CD4-positive, alpha-beta memory T cell (primary cell): ENCODE data around the gene IGFL1. TPM values are rescaled to one million over a fixed set of nuclear protein-coding genes. Genes with fewer than 3 reads are reported as not detected.
"Not testable (repeated sequence)": the region's sequence is repeated elsewhere in the genome, so short reads cannot be mapped to it uniquely, and the experiment has no call there.

Experiments used
- CTCF ChIA-PET: fragments of 350-600 bp; sonication (Branson Sonifier 250); formaldehyde crosslinking; loops from one replicate; lab custom pipeline; 2021; ENCODE audit warnings: inconsistent platforms; ENCODE audit not compliant: partially characterized antibody; lab: Charles Lee
- POLR2A ChIA-PET: fragments of 350-600 bp; sonication (Branson Sonifier 250); formaldehyde crosslinking; loops from one replicate; lab custom pipeline; 2021; ENCODE audit not compliant: partially characterized antibody; lab: Charles Lee
- DNase-seq, 5 donors: peaks; one replicate each; pipeline versions ENCODE4 v3.0.0 to v3.0.0-alpha.2; 2020 to 2022; ENCODE audit warnings: mixed read lengths in 1 of 5
- H3K27ac ChIP-seq: one replicate; pipeline ENCODE4 v1.7.0; 2013; ENCODE audit warnings: low read depth, low read length
- H3K27me3 ChIP-seq: 2 replicates; pipeline ENCODE4 v1.7.0; 2013; ENCODE audit warnings: mild to moderate bottlenecking, low read length, moderate library complexity; ENCODE audit not compliant: insufficient read depth
- H3K36me3 ChIP-seq: 2 replicates; pipeline ENCODE4 v1.7.0; 2013; ENCODE audit warnings: mild to moderate bottlenecking, low read length, moderate library complexity; ENCODE audit not compliant: insufficient read depth
- H3K4me1 ChIP-seq: 2 replicates; pipeline ENCODE4 v1.7.0; 2013; ENCODE audit warnings: mild to moderate bottlenecking, low read length, moderate library complexity; ENCODE audit not compliant: insufficient read depth
- H3K4me3 ChIP-seq, 2 donors: one replicate each; pipeline ENCODE4 v1.7.0; 2013; ENCODE audit warnings: low read length in 2 of 2, mild to moderate bottlenecking in 1 of 2
- H3K9me3 ChIP-seq, 2 donors: one replicate each; pipeline ENCODE4 v1.7.0; 2013; ENCODE audit warnings: low read length in 2 of 2, control low read depth in 1 of 2; ENCODE audit not compliant: control insufficient read depth in 1 of 2
- H3K27ac Mint-ChIP-seq, 7 donors: one replicate each; pipeline ENCODE4 v1.8.0; 2020 to 2021; ENCODE audit warnings: mixed read lengths in 7 of 7, mild to moderate bottlenecking in 6 of 7, inconsistent platforms in 3 of 7, moderate library complexity in 3 of 7
- H3K27me3 Mint-ChIP-seq, 2 donors: one replicate each; pipeline ENCODE4 v1.8.0; 2020 to 2021; ENCODE audit warnings: mixed read lengths in 2 of 2
- H3K36me3 Mint-ChIP-seq, 2 donors: one replicate each; pipeline ENCODE4 v1.8.0; 2020 to 2021; ENCODE audit warnings: mixed read lengths in 2 of 2, inconsistent platforms in 1 of 2, mild to moderate bottlenecking in 1 of 2
- H3K4me1 Mint-ChIP-seq, 4 donors: one replicate each; pipeline ENCODE4 v1.8.0; 2020 to 2021; ENCODE audit warnings: mixed read lengths in 4 of 4, mild to moderate bottlenecking in 1 of 4
- H3K4me3 Mint-ChIP-seq, 8 donors: one replicate each; pipeline ENCODE4 v1.8.0; 2020 to 2021; ENCODE audit warnings: mixed read lengths in 8 of 8, mild to moderate bottlenecking in 7 of 8, moderate library complexity in 6 of 8, inconsistent platforms in 3 of 8
- H3K9me3 Mint-ChIP-seq, 8 donors: one replicate each; pipeline ENCODE4 v1.8.0; 2020 to 2021; ENCODE audit warnings: mixed read lengths in 8 of 8, mild to moderate bottlenecking in 5 of 8, inconsistent platforms in 3 of 8, moderate library complexity in 1 of 8
- intact Hi-C: fragments of 100-400 bp; cut with micrococcal nuclease; formaldehyde crosslinking; loops from one replicate; pipeline ENCODE4 v1.15.1; 2023
- polyA plus RNA-seq, 2 donors: library from polyadenylated mRNA; unstranded; fragments of 300-500 nt; fragmentation: Illumina TruSeq; gene quantifications; one replicate each; pipeline ENCODE4 v1.2.3, GENCODE V29; 2021
- total RNA-seq, 2 experiments: library from RNA; stranded (reverse); gene quantifications; one replicate each; pipeline ENCODE4 v1.2.3, GENCODE V29; 2021

Gene IGFL1
- total and polyA plus RNA-seq, 4 experiments from 2014 or later, result not detected

DNA sequence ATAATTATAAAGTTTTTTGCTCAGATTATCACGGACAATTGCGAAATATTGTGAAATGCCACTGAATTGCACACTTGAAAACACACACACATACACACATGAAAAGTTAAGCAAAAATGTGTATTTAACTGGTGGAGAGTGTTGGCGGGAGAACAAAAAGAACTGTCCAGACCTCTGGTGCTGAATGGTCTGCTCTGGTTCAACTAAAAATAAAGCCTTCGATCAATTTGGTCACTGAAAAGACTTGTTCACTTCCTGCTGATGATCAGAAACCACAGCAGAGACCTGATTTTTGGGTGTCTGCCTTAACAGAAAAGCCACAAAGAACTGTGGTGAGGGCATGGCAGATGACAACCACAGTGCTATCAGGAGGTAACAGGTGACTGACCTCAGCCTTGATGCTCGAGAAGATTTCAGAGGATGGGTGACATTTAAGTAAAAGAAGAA, 4.0 kb upstream of the IGFL1 start:
- POLR2A ChIA-PET, result no interaction called here
- CTCF ChIA-PET, result no interaction called here
- Mint-ChIP-seq H3K27ac (no peak overlapping the region), H3K36me3 (no peaks in the 10 kb centered on the region), H3K9me3 (no peaks in the 10 kb centered on the region), H3K27me3 (peaks cover 20 to 35% of the 10 kb centered on the region in 2 donors), H3K4me3 (no peak overlapping the region), H3K4me1 (peaks cover 5 to 9% (median 7%) of the 10 kb centered on the region in 4 donors)
- intact Hi-C loops, result no loop called here
- Histone ChIP-seq H3K27ac (no peak overlapping the region), H3K27me3 (no peaks in the 10 kb centered on the region), H3K4me3 (no peak overlapping the region), H3K4me1 (peaks cover 10% of the 10 kb centered on the region), H3K9me3 (no peaks in the 10 kb centered on the region), H3K36me3 (no peaks in the 10 kb centered on the region)
- peak in 3 of 5 donors; percentile 2 to 15 (median 2) for DNase-seq

DNA sequence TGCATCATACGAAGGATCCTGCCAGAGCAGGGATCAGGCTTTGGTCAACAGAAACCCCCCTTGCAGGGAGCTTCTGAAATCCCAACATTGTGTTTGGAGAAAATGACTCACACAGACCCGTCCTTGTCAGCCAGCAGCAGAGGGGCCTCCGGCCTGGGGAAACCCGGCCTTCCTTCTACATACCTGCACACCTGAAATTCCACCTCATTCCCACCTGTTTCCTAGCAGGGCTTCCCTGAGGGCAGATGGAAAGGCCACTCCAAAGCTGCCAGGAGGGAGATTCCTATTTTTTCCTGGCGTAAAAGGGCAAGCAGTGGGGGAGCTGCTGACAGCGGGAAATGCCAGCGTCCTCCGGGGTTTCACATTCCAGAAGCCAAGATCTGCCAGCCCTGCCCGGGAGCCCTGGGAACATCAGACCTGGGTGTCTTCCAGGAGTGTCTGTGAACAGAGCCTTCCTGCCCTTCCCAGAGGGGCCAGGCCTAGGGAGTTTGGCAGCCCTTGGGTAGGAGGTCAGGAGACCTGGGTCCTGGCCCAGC, 3.0 kb upstream of the IGFL1 start:
- H3K4me1 ChIP-seq, result peaks cover 10% of the 10 kb centered on the region
- no peaks in the 10 kb centered on the region for H3K9me3 ChIP-seq
- H3K4me3 ChIP-seq, result no peak overlapping the region
- no peak overlapping the region for H3K27ac ChIP-seq
- ChIA-PET CTCF (no interaction called here), POLR2A (no interaction called here)
- no peak for DNase-seq
- H3K9me3 Mint-ChIP-seq, result no peaks in the 10 kb centered on the region
- no peaks in the 10 kb centered on the region for H3K36me3 Mint-ChIP-seq
- peaks cover 5 to 9% (median 7%) of the 10 kb centered on the region in 4 donors for H3K4me1 Mint-ChIP-seq
- intact Hi-C loops, result no loop called here
- no peak overlapping the region for H3K27ac Mint-ChIP-seq
- no peak overlapping the region for H3K4me3 Mint-ChIP-seq
- no peaks in the 10 kb centered on the region for H3K27me3 ChIP-seq
- no peaks in the 10 kb centered on the region for H3K36me3 ChIP-seq
- H3K27me3 Mint-ChIP-seq, result peaks cover 21 to 36% of the 10 kb centered on the region in 2 donors

- no peak for DNase-seq
- POLR2A ChIA-PET, result no interaction called here
- peaks cover 8 to 38% of the 10 kb centered on the region in 2 donors for H3K27me3 Mint-ChIP-seq
- peak overlapping the region in 1 of 7 donors; percentile 37 for H3K27ac Mint-ChIP-seq
- H3K4me3 Mint-ChIP-seq, result no peak overlapping the region
- no peaks in the 10 kb centered on the region for H3K4me1 Mint-ChIP-seq
- CTCF ChIA-PET, result no interaction called here
- no peaks in the 10 kb centered on the region for H3K9me3 ChIP-seq
- no peak overlapping the region for H3K4me3 ChIP-seq
- no peaks in the 10 kb centered on the region for H3K36me3 ChIP-seq
- no peaks in the 10 kb centered on the region for H3K27me3 ChIP-seq
- H3K4me1 ChIP-seq, result no peaks in the 10 kb centered on the region
- no peaks in the 10 kb centered on the region for H3K36me3 Mint-ChIP-seq
- no peaks in the 10 kb centered on the region for H3K9me3 Mint-ChIP-seq
- H3K27ac ChIP-seq, result no peak overlapping the region
- intact Hi-C loops, result no loop called here
Observed at GRCh38 chr19:46232029-46232428, 2.5 kb downstream of the IGFL1 start.

DNA sequence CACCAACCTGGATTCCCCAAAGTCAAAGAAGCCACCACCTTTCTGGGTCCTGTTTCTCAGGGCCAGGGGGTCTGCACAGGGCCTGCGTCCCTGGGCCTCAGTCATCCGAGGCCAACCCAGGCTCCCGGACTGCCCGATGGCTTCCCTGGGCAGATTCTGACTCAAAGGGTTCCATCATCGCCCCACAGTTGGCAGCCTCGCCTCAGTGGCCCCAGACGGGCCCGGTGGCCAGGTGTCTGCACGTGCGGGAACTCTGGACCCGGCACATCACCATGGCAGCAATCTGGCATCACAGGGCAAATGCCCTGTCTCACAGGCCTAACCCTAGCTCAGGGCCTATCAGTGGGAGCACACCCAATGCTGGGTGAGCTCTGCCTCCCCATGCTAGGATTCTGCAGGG, 2.9 kb downstream of the IGFL1 start:
- POLR2A ChIA-PET, result no interaction called here
- H3K27me3 Mint-ChIP-seq, result peaks cover 7 to 36% of the 10 kb centered on the region in 2 donors

GRCh38 chr19:46232938-46233621, 3.5 kb downstream of the IGFL1 start:
- H3K4me3 ChIP-seq, result no peak overlapping the region
- Mint-ChIP-seq H3K9me3 (no peaks in the 10 kb centered on the region), H3K27ac (no peak overlapping the region), H3K27me3 (peaks cover 7 to 36% of the 10 kb centered on the region in 2 donors), H3K4me1 (no peaks in the 10 kb centered on the region), H3K36me3 (no peaks in the 10 kb centered on the region), H3K4me3 (no peak overlapping the region)
- ChIA-PET CTCF (no interaction called here), POLR2A (no interaction called here)
- H3K27ac ChIP-seq, result no peak overlapping the region
- H3K4me1 ChIP-seq, result no peaks in the 10 kb centered on the region
- no peaks in the 10 kb centered on the region for H3K9me3 ChIP-seq
- no peaks in the 10 kb centered on the region for H3K27me3 ChIP-seq
- no peak for DNase-seq
- H3K36me3 ChIP-seq, result no peaks in the 10 kb centered on the region
- intact Hi-C loops, result no loop called here

More for the DNA sequence above, 2.9 kb downstream of the IGFL1 start:
- Mint-ChIP-seq H3K27ac (no peak overlapping the region), H3K4me3 (no peak overlapping the region), H3K4me1 (no peaks in the 10 kb centered on the region), H3K36me3 (no peaks in the 10 kb centered on the region), H3K9me3 (no peaks in the 10 kb centered on the region)
- Histone ChIP-seq H3K27ac (no peak overlapping the region), H3K36me3 (no peaks in the 10 kb centered on the region), H3K9me3 (no peaks in the 10 kb centered on the region), H3K4me3 (no peak overlapping the region), H3K4me1 (no peaks in the 10 kb centered on the region), H3K27me3 (no peaks in the 10 kb centered on the region)
- CTCF ChIA-PET, result no interaction called here
- intact Hi-C loops, result no loop called here
- no peak for DNase-seq

DNA sequence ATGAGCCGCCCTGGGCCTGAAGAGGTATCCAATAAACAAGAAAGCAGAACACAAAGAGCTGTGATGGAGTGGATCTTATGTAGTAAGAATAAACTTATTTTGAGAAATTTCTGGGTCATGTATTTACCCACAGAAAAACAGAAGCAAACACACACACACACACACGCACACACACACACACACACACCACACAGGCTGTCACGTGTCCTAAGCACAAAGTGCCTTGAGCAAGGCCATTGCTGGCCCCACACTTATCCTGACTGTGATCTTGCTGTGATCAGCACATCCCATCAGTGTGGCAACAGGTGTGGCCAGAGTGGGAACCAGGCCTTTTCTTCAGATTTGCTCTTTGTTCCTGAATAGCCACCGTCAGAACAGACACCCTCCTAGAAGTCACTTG, 4.3 kb downstream of the IGFL1 start:
- not testable (repeated sequence) for H3K36me3 Mint-ChIP-seq

GRCh38 chr19:46238141-46238540, 8.6 kb downstream of the IGFL1 start:
- H3K27ac Mint-ChIP-seq, DNase-seq, H3K4me1 Mint-ChIP-seq, H3K27ac ChIP-seq, POLR2A ChIA-PET, H3K4me3 Mint-ChIP-seq, intact Hi-C loops, H3K4me1 ChIP-seq, H3K27me3 ChIP-seq, H3K9me3 Mint-ChIP-seq, H3K36me3 Mint-ChIP-seq, H3K36me3 ChIP-seq, H3K9me3 ChIP-seq, H3K4me3 ChIP-seq: not testable (repeated sequence)
- H3K27me3 Mint-ChIP-seq, result peaks cover 27 to 40% of the 10 kb centered on the region in 2 donors
- CTCF ChIA-PET, result interaction anchor here (2.1 kb wide), 1 partner anchor 27 kb away, joined by 6 read pairs; no protein-coding TSS in a partner anchor

More for the DNA sequence above, 4.3 kb downstream of the IGFL1 start:
- intact Hi-C loops, H3K4me1 ChIP-seq, H3K4me3 ChIP-seq, H3K27me3 ChIP-seq, H3K9me3 ChIP-seq, CTCF ChIA-PET, H3K36me3 ChIP-seq, H3K9me3 Mint-ChIP-seq, H3K27ac ChIP-seq, H3K27ac Mint-ChIP-seq, POLR2A ChIA-PET, H3K4me1 Mint-ChIP-seq, DNase-seq, H3K4me3 Mint-ChIP-seq: not testable (repeated sequence)
- peaks cover 11 to 41% of the 10 kb centered on the region in 2 donors for H3K27me3 Mint-ChIP-seq
